Caco-2 (cell line): ENCODE data around the gene GYG2. TPM values are rescaled to one million over a fixed set of nuclear protein-coding genes. Genes with fewer than 3 reads are reported as not detected.
"Not testable (repeated sequence)": the region's sequence is repeated elsewhere in the genome, so short reads cannot be mapped to it uniquely, and the experiment has no call there.

Experiments used
- BruUV-seq: library from RNA; stranded (reverse); fragments of 400-500 nt; replicated peaks from 2 replicates; lab custom pipeline; 2021; lab: Mats Ljungman, UMichigan
- CTCF ChIA-PET: fragments of 300-600 bp; sonication (Branson Sonifier 250); formaldehyde crosslinking; loops from one replicate; lab custom pipeline; 2022; ENCODE audit warnings: antibody characterized with exemption; lab: Charles Lee
- POLR2A ChIA-PET: fragments of 300-600 bp; sonication (Branson Sonifier 250); formaldehyde crosslinking; loops from one replicate; lab custom pipeline; 2022; ENCODE audit warnings: antibody characterized with exemption; lab: Charles Lee
- DNase-seq, 2 experiments: peaks; one replicate each; pipeline versions ENCODE4 v3.0.0 to v3.0.0-alpha.2; 2020 to 2022
- H3K27me3 ChIP-seq: replicated peaks from 2 replicates; pipeline ENCODE4 v1.6.0; 2011; ENCODE audit warnings: low read length; ENCODE audit not compliant: control insufficient read depth, insufficient read depth
- H3K36me3 ChIP-seq: 2 replicates; pipeline ENCODE4 v1.5.1; 2011; ENCODE audit warnings: low read length; ENCODE audit not compliant: control insufficient read depth, insufficient read depth
- H3K4me1 ChIP-seq: fragments of 250-450 bp; sonication (Bioruptor Pico); 2 replicates; pipeline ENCODE4 v1.5.1; 2020; ENCODE audit warnings: mild to moderate bottlenecking
- H3K4me3 ChIP-seq: 2 replicates; pipeline ENCODE4 v1.5.1; 2011; ENCODE audit warnings: low read depth, mild to moderate bottlenecking, control low read depth, low read length
- H3K9me3 ChIP-seq: fragments of 250-450 bp; sonication (Bioruptor Pico); 2 replicates; pipeline ENCODE4 v1.5.1; 2020; ENCODE audit warnings: mild to moderate bottlenecking, moderate library complexity
- H3K27ac Mint-ChIP-seq: one replicate; pipeline ENCODE4 v1.8.0; 2022; ENCODE audit warnings: mixed read lengths; ENCODE audit not compliant: unreplicated experiment
- H3K27me3 Mint-ChIP-seq: one replicate; pipeline ENCODE4 v1.8.0; 2022; ENCODE audit warnings: mixed read lengths; ENCODE audit not compliant: insufficient read depth, unreplicated experiment
- H3K36me3 Mint-ChIP-seq: one replicate; pipeline ENCODE4 v1.8.0; 2022; ENCODE audit warnings: mild to moderate bottlenecking, mixed read lengths; ENCODE audit not compliant: insufficient read depth, unreplicated experiment
- H3K4me1 Mint-ChIP-seq: one replicate; pipeline ENCODE4 v1.8.0; 2022; ENCODE audit warnings: low read depth, mixed read lengths; ENCODE audit not compliant: unreplicated experiment
- H3K4me3 Mint-ChIP-seq: one replicate; pipeline ENCODE4 v1.8.0; 2022; ENCODE audit warnings: mild to moderate bottlenecking, moderate library complexity, mixed read lengths; ENCODE audit not compliant: unreplicated experiment
- H3K9me3 Mint-ChIP-seq: one replicate; pipeline ENCODE4 v1.8.0; 2022; ENCODE audit warnings: mixed read lengths; ENCODE audit not compliant: unreplicated experiment
- intact Hi-C: fragments of 100-400 bp; cut with micrococcal nuclease; formaldehyde crosslinking; loops from one replicate; pipeline ENCODE4 v1.10.0; 2022; ENCODE audit not compliant: unreplicated experiment
- total RNA-seq: library from RNA; stranded (reverse); gene quantifications from 2 replicates; pipeline ENCODE4 v1.2.3, GENCODE V29; 2022
- TF ChIP-seq, protein P1 (sequence below), 2 experiments: fragments of 200-600 bp in 1 of 2; IDR thresholded peaks; 1 replicate in 1 of 2; 2 replicates in 1 of 2; pipeline versions ENCODE4 v1.5.1 to v1.8.0; 2011 to 2022; ENCODE audit warnings: antibody characterized with exemption in 1 of 2, control low read depth in 1 of 2, inconsistent platforms in 1 of 2, low read depth in 1 of 2, low read length in 1 of 2, mild to moderate bottlenecking in 1 of 2, moderate library complexity in 1 of 2; ENCODE audit not compliant: insufficient read depth in 1 of 2, severe bottlenecking in 1 of 2, unreplicated experiment in 1 of 2

GYG2 gene
- total RNA-seq, 1 experiment from 2014 or later = 50.4 TPM

DNA sequence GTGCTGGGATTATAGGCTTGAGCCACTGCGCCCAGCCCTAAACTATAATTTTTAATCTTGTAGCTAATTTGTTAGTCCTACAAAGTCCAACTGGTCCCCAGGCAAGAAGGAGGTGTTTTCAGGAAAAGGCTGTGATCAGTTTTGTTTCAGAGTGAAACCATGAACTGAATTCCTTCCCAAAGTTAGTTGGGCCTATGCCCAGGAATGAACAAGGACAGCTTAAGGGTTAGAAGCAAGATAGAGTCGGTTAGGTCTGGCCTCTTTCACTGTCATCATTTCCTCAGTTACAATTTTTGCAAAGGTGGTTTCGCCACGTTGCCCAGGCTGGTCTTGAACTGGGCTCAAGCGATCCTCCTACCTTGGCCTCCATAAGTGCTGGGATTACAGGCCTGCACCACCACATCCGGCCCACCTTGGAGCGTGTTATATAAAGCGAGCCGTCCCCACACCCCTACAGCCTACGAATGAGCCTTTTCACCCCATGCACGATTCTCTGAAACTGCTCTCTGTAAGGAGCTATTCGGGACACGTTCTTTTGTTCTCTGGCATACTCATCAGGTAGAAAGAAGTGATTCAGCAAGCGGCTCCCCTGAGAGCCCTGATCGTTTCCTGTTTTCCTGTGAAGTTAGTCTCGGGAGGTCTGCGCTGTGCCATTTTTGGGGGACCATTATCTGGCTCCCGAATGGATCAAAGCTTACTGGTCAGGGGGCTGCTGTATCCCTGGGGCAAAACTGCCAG is 24.5 kb upstream of the GYG2 start:
- H3K27me3 Mint-ChIP-seq, DNase-seq, H3K36me3 Mint-ChIP-seq, H3K9me3 ChIP-seq, H3K9me3 Mint-ChIP-seq, H3K27me3 ChIP-seq, H3K4me1 ChIP-seq, CTCF ChIA-PET, H3K4me3 ChIP-seq, intact Hi-C loops, H3K36me3 ChIP-seq, BruUV-seq, POLR2A ChIA-PET, H3K4me1 Mint-ChIP-seq: not testable (repeated sequence)
- H3K27ac Mint-ChIP-seq = peak overlapping the region; percentile 39
- H3K4me3 Mint-ChIP-seq = peak overlapping the region; percentile 40

DNA sequence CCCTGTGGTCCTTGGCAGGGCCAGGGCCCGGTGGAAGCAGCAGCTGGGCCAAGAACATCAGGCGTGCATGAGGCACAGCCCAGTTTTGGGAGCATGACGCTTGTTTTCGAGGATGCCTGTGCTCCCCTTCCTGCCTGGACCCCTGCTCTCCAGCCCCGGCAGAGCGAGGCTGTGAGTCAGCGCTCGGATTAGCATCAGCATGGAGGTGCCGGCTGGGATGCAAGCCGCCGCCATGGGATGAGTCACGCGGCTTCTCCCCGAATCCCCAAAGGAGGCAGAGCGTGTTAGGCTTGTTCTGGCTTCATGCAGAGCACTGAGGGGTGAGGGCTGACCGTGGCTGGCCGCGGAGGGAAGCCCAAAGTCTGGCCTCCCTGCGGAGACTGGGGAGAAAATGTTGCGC is 23.9 kb upstream of the GYG2 start:
- H3K4me3 Mint-ChIP-seq, DNase-seq, H3K4me1 ChIP-seq, H3K4me3 ChIP-seq, H3K27me3 Mint-ChIP-seq, intact Hi-C loops, POLR2A ChIA-PET, H3K36me3 Mint-ChIP-seq, H3K9me3 Mint-ChIP-seq, H3K27me3 ChIP-seq, H3K27ac Mint-ChIP-seq, H3K4me1 Mint-ChIP-seq, H3K36me3 ChIP-seq, CTCF ChIA-PET, BruUV-seq, H3K9me3 ChIP-seq: not testable (repeated sequence)

DNA sequence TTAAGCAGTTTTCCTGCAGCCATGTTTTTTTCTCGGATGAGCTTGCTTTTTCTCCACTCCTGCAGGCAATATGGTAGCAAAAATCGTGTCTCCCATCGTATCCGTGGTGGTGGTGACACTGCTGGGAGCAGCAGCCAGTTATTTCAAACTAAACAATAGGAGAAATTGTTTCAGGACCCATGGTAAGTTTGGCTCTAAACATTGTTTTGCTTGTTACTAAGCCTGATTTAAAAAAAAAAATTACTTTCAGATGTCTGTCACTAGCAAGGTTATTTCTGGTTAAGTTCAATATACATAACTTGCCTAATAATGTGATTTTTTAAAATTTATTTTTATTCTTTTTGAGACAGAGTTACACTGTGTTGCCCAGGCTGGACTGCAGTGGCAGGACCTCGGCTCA is 17.5 kb upstream of the GYG2 start:
- Mint-ChIP-seq H3K36me3 (no peaks in the 10 kb centered on the region), H3K27me3 (no peaks in the 10 kb centered on the region), H3K9me3 (no peaks in the 10 kb centered on the region), H3K27ac (no peak overlapping the region), H3K4me1 (no peaks in the 10 kb centered on the region), H3K4me3 (no peak overlapping the region)
- no peaks in the 10 kb centered on the region for H3K36me3 ChIP-seq
- intact Hi-C loops = no loop called here
- TF ChIP-seq, protein P1, sequence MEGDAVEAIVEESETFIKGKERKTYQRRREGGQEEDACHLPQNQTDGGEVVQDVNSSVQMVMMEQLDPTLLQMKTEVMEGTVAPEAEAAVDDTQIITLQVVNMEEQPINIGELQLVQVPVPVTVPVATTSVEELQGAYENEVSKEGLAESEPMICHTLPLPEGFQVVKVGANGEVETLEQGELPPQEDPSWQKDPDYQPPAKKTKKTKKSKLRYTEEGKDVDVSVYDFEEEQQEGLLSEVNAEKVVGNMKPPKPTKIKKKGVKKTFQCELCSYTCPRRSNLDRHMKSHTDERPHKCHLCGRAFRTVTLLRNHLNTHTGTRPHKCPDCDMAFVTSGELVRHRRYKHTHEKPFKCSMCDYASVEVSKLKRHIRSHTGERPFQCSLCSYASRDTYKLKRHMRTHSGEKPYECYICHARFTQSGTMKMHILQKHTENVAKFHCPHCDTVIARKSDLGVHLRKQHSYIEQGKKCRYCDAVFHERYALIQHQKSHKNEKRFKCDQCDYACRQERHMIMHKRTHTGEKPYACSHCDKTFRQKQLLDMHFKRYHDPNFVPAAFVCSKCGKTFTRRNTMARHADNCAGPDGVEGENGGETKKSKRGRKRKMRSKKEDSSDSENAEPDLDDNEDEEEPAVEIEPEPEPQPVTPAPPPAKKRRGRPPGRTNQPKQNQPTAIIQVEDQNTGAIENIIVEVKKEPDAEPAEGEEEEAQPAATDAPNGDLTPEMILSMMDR (IDR thresholded peaks at IDR 0.05; ENCODE audit: insufficient read depth in 1 of 2, low read depth in 1 of 2, low read length in 1 of 2, severe bottlenecking in 1 of 2, unreplicated experiment in 1 of 2) = no peak
- CTCF ChIA-PET = interaction anchor here (0.8 kb wide), 1 partner anchor 26 kb away, joined by 3 read pairs; no protein-coding TSS in a partner anchor
- DNase-seq = no peak
- H3K4me1 ChIP-seq = no peaks in the 10 kb centered on the region
- no TSS peak for BruUV-seq
- H3K4me3 ChIP-seq = no peak overlapping the region
- H3K9me3 ChIP-seq = no peaks in the 10 kb centered on the region
- POLR2A ChIA-PET = no interaction called here
- H3K27me3 ChIP-seq = no peaks in the 10 kb centered on the region

DNA sequence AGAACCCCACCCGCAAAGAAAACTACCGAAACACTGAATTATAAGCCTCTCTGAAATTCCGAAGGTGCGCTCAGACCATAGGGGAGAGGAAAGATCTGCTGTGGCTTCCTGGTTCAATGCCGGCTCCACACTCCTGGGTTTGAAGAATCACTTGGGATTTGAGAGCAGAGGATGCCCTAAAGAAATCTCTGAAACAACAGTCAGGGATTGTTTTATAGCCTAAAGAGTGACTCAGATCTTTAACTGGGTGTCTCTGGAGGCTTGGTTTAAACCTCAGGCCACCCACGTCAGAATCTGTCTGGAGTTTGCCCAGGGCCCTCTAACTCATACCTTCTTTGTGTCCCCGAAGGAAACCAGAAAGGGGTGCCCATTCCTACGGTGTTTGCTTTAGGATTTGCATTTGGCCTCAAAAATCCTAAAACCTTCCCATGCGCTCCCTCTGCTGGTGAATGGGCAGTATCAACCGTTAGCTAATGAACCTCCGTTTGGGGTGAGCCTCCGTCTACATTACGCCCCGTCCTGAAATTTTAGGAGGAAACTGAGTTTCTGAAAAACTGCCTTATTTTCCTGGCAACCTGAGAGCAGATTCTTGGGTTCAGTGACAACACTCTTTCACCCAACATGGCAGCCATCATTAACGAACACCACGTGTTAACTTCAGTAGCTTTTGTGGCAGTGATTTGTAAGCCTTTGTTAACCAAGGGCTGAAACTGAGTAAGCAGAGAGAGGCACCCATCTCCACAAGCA is 16.4 kb upstream of the GYG2 start:
- H3K9me3 Mint-ChIP-seq, H3K4me1 ChIP-seq, POLR2A ChIA-PET, H3K4me1 Mint-ChIP-seq, BruUV-seq, H3K9me3 ChIP-seq, H3K27me3 Mint-ChIP-seq, H3K27me3 ChIP-seq, H3K36me3 ChIP-seq, H3K36me3 Mint-ChIP-seq: not testable (repeated sequence)
- CTCF ChIA-PET = interaction anchor here (0.8 kb wide), 1 partner anchor 27 kb away, joined by 3 read pairs; no protein-coding TSS in a partner anchor
- DNase-seq = peak; percentile 44 to 47
- TF ChIP-seq, protein P1 (IDR thresholded peaks at IDR 0.05; ENCODE audit: insufficient read depth in 1 of 2, low read depth in 1 of 2, low read length in 1 of 2, severe bottlenecking in 1 of 2, unreplicated experiment in 1 of 2) = peak; percentile 47 to 56
- peak overlapping the region; percentile 61 for H3K4me3 Mint-ChIP-seq
- H3K27ac Mint-ChIP-seq = peak overlapping the region; percentile 78
- H3K4me3 ChIP-seq = 0 out of 2 replicates have a peak overlapping the region, but pooled peaks have one; percentile 12
- intact Hi-C loops = loop anchor here (1.0 kb wide), 1 partner anchor 168 kb away; no protein-coding TSS in a partner anchor
